Measurements from ENCODE around the gene C22orf23.
A peak's percentile ranks its signal among the peaks of the same experiment; 100 is the strongest.

The C22orf23 gene

GRCh38 chr22:37932401-37932800 is 21.0 kb downstream of the C22orf23 start:
- H3K4me3 ChIP-seq (ENCODE audit: low read depth, low read length): no peak overlapping the region
- TF ChIP-seq, protein P1, sequence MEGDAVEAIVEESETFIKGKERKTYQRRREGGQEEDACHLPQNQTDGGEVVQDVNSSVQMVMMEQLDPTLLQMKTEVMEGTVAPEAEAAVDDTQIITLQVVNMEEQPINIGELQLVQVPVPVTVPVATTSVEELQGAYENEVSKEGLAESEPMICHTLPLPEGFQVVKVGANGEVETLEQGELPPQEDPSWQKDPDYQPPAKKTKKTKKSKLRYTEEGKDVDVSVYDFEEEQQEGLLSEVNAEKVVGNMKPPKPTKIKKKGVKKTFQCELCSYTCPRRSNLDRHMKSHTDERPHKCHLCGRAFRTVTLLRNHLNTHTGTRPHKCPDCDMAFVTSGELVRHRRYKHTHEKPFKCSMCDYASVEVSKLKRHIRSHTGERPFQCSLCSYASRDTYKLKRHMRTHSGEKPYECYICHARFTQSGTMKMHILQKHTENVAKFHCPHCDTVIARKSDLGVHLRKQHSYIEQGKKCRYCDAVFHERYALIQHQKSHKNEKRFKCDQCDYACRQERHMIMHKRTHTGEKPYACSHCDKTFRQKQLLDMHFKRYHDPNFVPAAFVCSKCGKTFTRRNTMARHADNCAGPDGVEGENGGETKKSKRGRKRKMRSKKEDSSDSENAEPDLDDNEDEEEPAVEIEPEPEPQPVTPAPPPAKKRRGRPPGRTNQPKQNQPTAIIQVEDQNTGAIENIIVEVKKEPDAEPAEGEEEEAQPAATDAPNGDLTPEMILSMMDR (IDR thresholded peaks at IDR 0.05; ENCODE audit: low read depth, low read length): no peak

DNA sequence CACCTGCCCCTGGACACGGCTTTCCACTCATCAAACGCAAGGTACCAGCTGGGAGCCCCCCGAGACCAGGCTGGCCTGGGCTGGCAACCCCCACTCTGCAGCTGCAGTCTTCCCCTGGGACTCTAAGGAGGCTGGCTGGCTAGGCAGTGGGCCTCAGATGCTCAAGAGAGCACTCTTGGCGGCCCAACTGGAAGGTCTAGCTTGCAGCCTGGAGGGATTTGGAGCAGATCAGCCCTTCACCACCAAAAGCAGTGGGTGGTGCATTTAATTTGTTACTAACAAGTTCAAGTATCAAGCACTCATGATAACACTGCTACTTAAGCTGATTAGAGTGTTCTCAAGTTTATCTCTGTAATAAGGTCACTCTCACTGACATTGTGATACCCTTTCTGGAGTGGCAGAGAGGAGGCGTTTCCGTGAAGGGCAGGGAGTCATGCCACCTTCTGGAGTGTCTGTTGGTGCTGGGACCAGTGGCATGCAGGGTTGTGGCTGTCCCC is 21.5 kb downstream of the C22orf23 start:
- no peak overlapping the region for H3K4me3 ChIP-seq (ENCODE audit: low read depth, low read length)
- TF ChIP-seq, protein P1 (IDR thresholded peaks at IDR 0.05; ENCODE audit: low read depth, low read length): no peak

- TF ChIP-seq, protein P1 (IDR thresholded peaks at IDR 0.05; ENCODE audit: low read depth, low read length): no peak
Measured at GRCh38 chr22:37930952-37931440, 22.4 kb downstream of the C22orf23 start.

DNA sequence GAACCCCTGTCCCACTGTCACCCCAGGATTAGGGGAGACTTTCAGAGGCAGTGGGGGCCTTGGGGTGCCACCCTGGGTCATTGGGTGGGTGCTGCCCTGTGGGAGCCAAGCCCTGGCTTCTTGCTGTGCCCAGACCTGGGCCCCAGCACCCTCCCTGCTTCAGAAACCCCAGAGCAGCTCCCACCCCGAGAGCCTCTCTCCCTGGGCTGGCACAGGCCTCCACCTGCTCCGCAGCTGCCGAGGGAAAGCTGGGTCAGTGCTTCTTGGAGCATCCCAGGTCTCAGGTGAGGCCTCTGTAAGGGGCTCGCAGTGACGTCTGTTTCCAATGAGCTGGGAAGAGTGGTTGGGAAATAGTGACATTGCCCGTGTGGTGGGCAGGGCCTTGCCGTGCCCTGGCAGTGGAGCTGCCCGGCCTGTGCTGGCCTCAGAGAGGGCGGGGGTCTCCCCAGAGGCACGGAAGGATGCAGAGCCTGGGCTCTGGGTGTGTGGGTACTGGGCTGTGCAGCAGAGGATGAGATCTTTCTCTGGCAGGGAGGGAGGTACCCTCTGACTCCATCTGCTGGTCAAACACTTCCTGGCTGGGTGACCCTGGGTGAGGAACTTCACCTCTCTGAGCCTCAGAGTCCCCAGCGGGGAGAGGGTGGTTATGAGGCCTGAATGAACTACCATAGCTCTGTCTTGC is 23.0 kb downstream of the C22orf23 start:
- TF ChIP-seq, protein P1 (IDR thresholded peaks at IDR 0.05; ENCODE audit: low read depth, low read length): peak; percentile 47

More at GRCh38 chr22:37930952-37931440, 22.4 kb downstream of the C22orf23 start:
- H3K4me3 ChIP-seq (ENCODE audit: low read depth, low read length): no peak overlapping the region

DNA sequence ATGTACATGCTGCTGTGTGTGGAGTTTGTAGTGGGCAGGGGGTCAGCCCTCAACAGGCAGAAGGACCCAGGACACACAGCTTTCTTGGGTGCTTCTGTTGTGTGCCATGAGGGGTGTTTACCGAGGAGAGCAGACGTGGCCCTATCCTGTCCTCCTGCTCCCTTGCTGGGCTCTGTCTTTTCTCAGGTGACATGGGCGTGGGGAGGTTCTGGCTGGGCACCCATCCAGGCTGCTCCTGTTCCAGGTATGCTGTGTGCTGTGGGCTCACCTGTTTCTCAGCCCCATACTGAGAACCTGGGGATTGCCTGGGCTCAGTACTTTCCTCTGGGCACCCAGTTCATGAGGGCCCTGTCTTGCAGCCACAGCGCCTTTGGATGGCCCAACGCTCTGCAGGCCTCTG is 24.0 kb downstream of the C22orf23 start:
- TF ChIP-seq, protein P1 (IDR thresholded peaks at IDR 0.05; ENCODE audit: low read depth, low read length): no peak
- H3K4me3 ChIP-seq (ENCODE audit: low read depth, low read length): no peak overlapping the region

More for the DNA sequence above, 23.0 kb downstream of the C22orf23 start:
- H3K4me3 ChIP-seq (ENCODE audit: low read depth, low read length): no peak overlapping the region

- no peak overlapping the region for H3K4me3 ChIP-seq (ENCODE audit: low read depth, low read length)
- TF ChIP-seq, protein P1 (IDR thresholded peaks at IDR 0.05; ENCODE audit: low read depth, low read length): no peak
Measured at GRCh38 chr22:37927637-37927936, 25.8 kb downstream of the C22orf23 start.

GRCh38 chr22:37926771-37927636 is 26.4 kb downstream of the C22orf23 start:
- TF ChIP-seq, protein P1 (IDR thresholded peaks at IDR 0.05; ENCODE audit: low read depth, low read length): no peak
- no peak overlapping the region for H3K4me3 ChIP-seq (ENCODE audit: low read depth, low read length)
